Measurements from ENCODE around the gene NPPB.

The NPPB gene

GRCh38 chr1:11831945-11832725 lies 26.6 kb downstream of the NPPB start:
- DNase-seq: no peak

- DNase-seq: no peak
Measured at GRCh38 chr1:11828511-11828910, 30.2 kb downstream of the NPPB start.

GRCh38 chr1:11826946-11827345 lies 31.8 kb downstream of the NPPB start:
- no peak for DNase-seq

- DNase-seq: no peak
Measured at GRCh38 chr1:11825131-11825530, 33.6 kb downstream of the NPPB start.

GRCh38 chr1:11823366-11824137 lies 35.2 kb downstream of the NPPB start:
- no peak for DNase-seq

- DNase-seq: no peak
Measured at GRCh38 chr1:11822091-11822490, 36.7 kb downstream of the NPPB start.

GRCh38 chr1:11817192-11817591 lies 41.6 kb downstream of the NPPB start:
- DNase-seq: no peak

GRCh38 chr1:11813021-11813420 lies 45.7 kb downstream of the NPPB start:
- DNase-seq: no peak
